Nephron (organoid): ENCODE data around the gene ZSWIM4.

Source experiments
- H3K27ac Mint-ChIP-seq, 3 experiments: 2 replicates each; pipeline ENCODE4 v1.8.0; 2020; ENCODE audit warnings: mixed read lengths in 3 of 3, mild to moderate bottlenecking in 2 of 3, moderate library complexity in 1 of 3
- H3K27me3 Mint-ChIP-seq: 2 replicates; pipeline ENCODE4 v1.8.0; 2021; ENCODE audit warnings: low read depth, mild to moderate bottlenecking, moderate library complexity, mixed read lengths
- H3K36me3 Mint-ChIP-seq: 2 replicates; pipeline ENCODE4 v1.8.0; 2020; ENCODE audit warnings: low read depth, mixed read lengths
- H3K4me1 Mint-ChIP-seq: 2 replicates; pipeline ENCODE4 v1.8.0; 2020; ENCODE audit warnings: mixed read lengths
- H3K4me3 Mint-ChIP-seq, 3 experiments: 2 replicates each; pipeline ENCODE4 v1.8.0; 2020; ENCODE audit warnings: mild to moderate bottlenecking in 3 of 3, mixed read lengths in 3 of 3, moderate library complexity in 2 of 3
- H3K9me3 Mint-ChIP-seq: 2 replicates; pipeline ENCODE4 v1.8.0; 2020; ENCODE audit warnings: mixed read lengths
- CTCF ChIP-seq, 3 experiments: fragments of 200-600 bp; sonication (generic); IDR thresholded peaks; one replicate each; pipeline ENCODE4 v1.5.0; 2021; ENCODE audit warnings: antibody characterized with exemption in 3 of 3; ENCODE audit not compliant: unreplicated experiment in 3 of 3

ZSWIM4 gene

GRCh38 chr19:13825489-13826441 lies 30.5 kb downstream of the ZSWIM4 start:
- Mint-ChIP-seq H3K4me1 (peaks cover 8% of the 10 kb centered on the region), H3K9me3 (no peaks in the 10 kb centered on the region), H3K4me3 (no peak overlapping the region), H3K27me3 (no peaks in the 10 kb centered on the region), H3K36me3 (peaks cover 60% of the 10 kb centered on the region), H3K27ac (peak overlapping the region; percentile 30 to 81 (median 63))
- no peak for TF ChIP-seq CTCF (IDR thresholded peaks at IDR 0.05; ENCODE audit: unreplicated experiment in 3 of 3)

GRCh38 chr19:13826652-13827235 lies 31.5 kb downstream of the ZSWIM4 start:
- no peak overlapping the region for H3K27ac Mint-ChIP-seq
- TF ChIP-seq CTCF (IDR thresholded peaks at IDR 0.05; ENCODE audit: unreplicated experiment in 3 of 3) = no peak
- H3K4me1 Mint-ChIP-seq = peaks cover 8% of the 10 kb centered on the region
- H3K9me3 Mint-ChIP-seq = no peaks in the 10 kb centered on the region
- H3K27me3 Mint-ChIP-seq = no peaks in the 10 kb centered on the region
- H3K36me3 Mint-ChIP-seq = peaks cover 64% of the 10 kb centered on the region
- no peak overlapping the region for H3K4me3 Mint-ChIP-seq

- peak overlapping the region in 1 of 3 experiments; percentile 78 for H3K27ac Mint-ChIP-seq
- peaks cover 58% of the 10 kb centered on the region for H3K36me3 Mint-ChIP-seq
- no peak overlapping the region for H3K4me3 Mint-ChIP-seq
- no peaks in the 10 kb centered on the region for H3K9me3 Mint-ChIP-seq
- H3K4me1 Mint-ChIP-seq = no peaks in the 10 kb centered on the region
- no peak for TF ChIP-seq CTCF (IDR thresholded peaks at IDR 0.05; ENCODE audit: unreplicated experiment in 3 of 3)
- H3K27me3 Mint-ChIP-seq = no peaks in the 10 kb centered on the region
These were observed 32.4 kb downstream of the ZSWIM4 start for GRCh38 chr19:13827656-13828055.

- Mint-ChIP-seq H3K9me3 (no peaks in the 10 kb centered on the region), H3K4me1 (peaks cover 5% of the 10 kb centered on the region), H3K27me3 (no peaks in the 10 kb centered on the region), H3K36me3 (peaks cover 46% of the 10 kb centered on the region), H3K27ac (no peak overlapping the region), H3K4me3 (no peak overlapping the region)
- no peak for TF ChIP-seq CTCF (IDR thresholded peaks at IDR 0.05; ENCODE audit: unreplicated experiment in 3 of 3)
These were observed 35.0 kb downstream of the ZSWIM4 start for GRCh38 chr19:13830114-13830740.

- Mint-ChIP-seq H3K4me1 (peaks cover 5% of the 10 kb centered on the region), H3K4me3 (no peak overlapping the region)
These were observed 35.7 kb downstream of the ZSWIM4 start for GRCh38 chr19:13830741-13831536.

More at GRCh38 chr19:13830741-13831536, 35.7 kb downstream of the ZSWIM4 start:
- H3K27me3 Mint-ChIP-seq = no peaks in the 10 kb centered on the region
- H3K27ac Mint-ChIP-seq = no peak overlapping the region
- peaks cover 42% of the 10 kb centered on the region for H3K36me3 Mint-ChIP-seq
- H3K9me3 Mint-ChIP-seq = no peaks in the 10 kb centered on the region
- no peak for TF ChIP-seq CTCF (IDR thresholded peaks at IDR 0.05; ENCODE audit: unreplicated experiment in 3 of 3)
